Measurements from ENCODE around the gene MRPL50.
A peak's percentile ranks its signal among the peaks of the same experiment; 100 is the strongest.
"Not testable (repeated sequence)": the region's sequence is repeated elsewhere in the genome, so short reads cannot be mapped to it uniquely, and the experiment has no call there.

Gene MRPL50

GRCh38 chr9:101387871-101388506 lies 10.4 kb downstream of the MRPL50 start:
- H3K4me1 ChIP-seq (ENCODE audit: control insufficient read depth, insufficient read depth, low read length) = no peaks in the 10 kb centered on the region
- H3K36me3 ChIP-seq (ENCODE audit: control insufficient read depth in 2 of 2, insufficient read depth in 1 of 2, low read length in 2 of 2) = peaks cover 0 to 30% of the 10 kb centered on the region in 2 experiments; a peak in 1 of 3 replicates
- no peaks in the 10 kb centered on the region for H3K9me3 ChIP-seq (ENCODE audit: control insufficient read depth, insufficient read depth, low read depth, low read length)
- ChIA-PET POLR2A (interaction anchor here (1.7 kb wide), 1 partner anchor 11 kb away, joined by 17 read pairs; the partner anchor contains the start of genes MRPL50 and ZNF189), CTCF (interaction anchor here (0.6 to 2.6 kb wide), 24 partner anchors 8 to 1970 kb away, joined by 3 to 38 read pairs (median 4); partner anchors contain the start of genes MRPL50 and ZNF189)
- H3K4me3 ChIP-seq (ENCODE audit: low read depth, low read length) = no peak overlapping the region
- TF ChIP-seq YY2 (tag by site-specific recombination; IDR thresholded peaks at IDR 0.05) (no peak), ZNF473 (tag by site-specific recombination; IDR thresholded peaks at IDR 0.05) (no peak), ATF2 (tag by site-specific recombination; IDR thresholded peaks at IDR 0.05; ENCODE audit: low read depth) (no peak), ZNF19 (tag by site-specific recombination; IDR thresholded peaks at IDR 0.05; ENCODE audit: low read depth) (no peak), ZNF350 (tag by site-specific recombination; IDR thresholded peaks at IDR 0.05) (no peak), SCRT1 (tag by site-specific recombination; IDR thresholded peaks at IDR 0.05; ENCODE audit: borderline replicate concordance) (no peak), ZSCAN30 (tag by site-specific recombination; IDR thresholded peaks at IDR 0.05) (no peak), ZBTB44 (tag by site-specific recombination; IDR thresholded peaks at IDR 0.05) (no peak), GLI2 (tag by site-specific recombination; IDR thresholded peaks at IDR 0.05; ENCODE audit: borderline replicate concordance, low read depth) (no peak), RBAK (tag by site-specific recombination; IDR thresholded peaks at IDR 0.05) (no peak), ZSCAN23 (tag by site-specific recombination; IDR thresholded peaks at IDR 0.05) (no peak), SP2 (tag by site-specific recombination; IDR thresholded peaks at IDR 0.05) (no peak), ZNF626 (tag by site-specific recombination; IDR thresholded peaks at IDR 0.05) (no peak), ZNF692 (tag by site-specific recombination; IDR thresholded peaks at IDR 0.05) (no peak), ZNF510 (tag by site-specific recombination; IDR thresholded peaks at IDR 0.05; ENCODE audit: insufficient replicate concordance) (no peak), ZNF416 (tag by site-specific recombination; IDR thresholded peaks at IDR 0.05) (no peak), ZFP41 (tag by site-specific recombination; IDR thresholded peaks at IDR 0.05; ENCODE audit: borderline replicate concordance) (no peak), ZNF433 (tag by site-specific recombination; IDR thresholded peaks at IDR 0.05; ENCODE audit: low read depth) (no peak), MZF1 (tag by site-specific recombination; IDR thresholded peaks at IDR 0.05; ENCODE audit: borderline replicate concordance) (no peak; the same call in 1 of the 2 replicates)
- H3K27ac ChIP-seq (ENCODE audit: extremely low read depth, low read depth, low read length) = 0 out of 2 replicates have a peak overlapping the region, but pooled peaks have one; percentile 5

GRCh38 chr9:101384873-101385536 lies 13.4 kb downstream of the MRPL50 start, which contains the start of gene BAAT:
Gene BAAT, minus strand, starts transcription at chr9:101385006. Its CDS starts 13,602 bp downstream, at chr9:101371404.
- H3K4me3 ChIP-seq (ENCODE audit: low read depth, low read length); POLR2A ChIA-PET; H3K9me3 ChIP-seq (ENCODE audit: control insufficient read depth, insufficient read depth, low read depth, low read length); H3K27ac ChIP-seq (ENCODE audit: extremely low read depth, low read depth, low read length); H3K4me1 ChIP-seq (ENCODE audit: control insufficient read depth, insufficient read depth, low read length): not testable (repeated sequence)
- CTCF ChIA-PET = interaction anchor here (0.6 kb wide), 1 partner anchor 73 kb away, joined by 3 read pairs; no protein-coding TSS in a partner anchor
- H3K36me3 ChIP-seq (ENCODE audit: control insufficient read depth in 2 of 2, insufficient read depth in 1 of 2, low read length in 2 of 2) = peaks cover 0 to 19% of the 10 kb centered on the region in 2 experiments; a peak in 1 of 3 replicates
- peak; percentile 52 for TF ChIP-seq SETDB1 (IDR thresholded peaks at IDR 0.05; ENCODE audit: insufficient read length, low read length)

Measured in HEK293 (cell line).